DND-41 (cell line): Measurements from ENCODE around the gene GOLGA6L26.
"Not testable (repeated sequence)": the region's sequence is repeated elsewhere in the genome, so short reads cannot be mapped to it uniquely, and the experiment has no call there.

Experiments used
- CTCF ChIP-seq: IDR thresholded peaks from 2 replicates; pipeline ENCODE4 v1.5.1; 2012; ENCODE audit warnings: borderline replicate concordance, low read length, moderate library complexity, mild to moderate bottlenecking; ENCODE audit not compliant: poor library complexity, severe bottlenecking; ENCODE audit errors: extremely low read depth
- EZH2 ChIP-seq: IDR thresholded peaks from 3 replicates; pipeline ENCODE4 v1.6.1; 2012; ENCODE audit warnings: borderline replicate concordance, low read depth, mild to moderate bottlenecking, moderate library complexity, low read length, inconsistent platforms; ENCODE audit not compliant: severe bottlenecking

DNA sequence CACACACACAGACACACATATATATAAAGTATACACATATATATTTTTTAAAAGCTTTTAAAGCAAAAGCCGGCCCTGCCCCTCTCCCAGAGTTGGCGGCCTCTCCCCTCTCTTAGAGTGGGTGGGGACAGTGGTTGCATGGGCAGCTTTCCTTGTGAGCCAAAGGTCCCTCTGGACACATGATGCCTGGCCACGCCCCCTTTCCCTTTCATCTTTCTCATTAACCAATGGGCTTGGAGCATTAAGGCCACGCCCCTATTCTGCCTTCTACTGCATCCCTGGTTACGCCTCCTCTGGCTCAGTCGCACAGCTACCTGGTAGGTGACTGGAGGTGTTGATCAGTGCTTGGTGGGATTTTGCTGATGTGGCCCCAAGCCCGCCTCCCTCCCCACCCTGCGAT is 20.5 kb upstream of the GOLGA6L26 start, which contains the start of gene GOLGA8S:
- not testable (repeated sequence) for TF ChIP-seq CTCF, EZH2
